Cardiac muscle cell (in vitro differentiated cells and primary cell): ENCODE measurements around the gene MRGPRE. TPM values are rescaled to one million over a fixed set of nuclear protein-coding genes. Genes with fewer than 3 reads are reported as not detected.

Experiments used
- DNase-seq, 2 donors: peaks; one replicate each; pipeline versions ENCODE4 v3.0.0 to v3.0.0-alpha.2; 2010 to 2017; ENCODE audit warnings: low read depth in 1 of 2, low spot score in 1 of 2
- H3K27ac ChIP-seq: fragments of 200-600 bp; sonication (generic); 2 replicates; pipeline ENCODE4 v1.5.1; 2016
- H3K27me3 ChIP-seq: fragments of 200-600 bp; sonication (generic); 2 replicates; pipeline ENCODE4 v1.6.0; 2016; ENCODE audit warnings: control low read depth
- H3K36me3 ChIP-seq: fragments of 200-600 bp; sonication (generic); 2 replicates; pipeline ENCODE4 v1.5.1; 2016; ENCODE audit warnings: control low read depth
- H3K4me1 ChIP-seq: fragments of 200-600 bp; sonication (generic); 2 replicates; pipeline ENCODE4 v1.8.1; 2017; ENCODE audit warnings: low read depth, mild to moderate bottlenecking, mixed run types
- H3K4me3 ChIP-seq: fragments of 200-600 bp; sonication (generic); 2 replicates; pipeline ENCODE4 v1.5.1; 2016; ENCODE audit warnings: mild to moderate bottlenecking
- H3K9me3 ChIP-seq: fragments of 200-600 bp; sonication (generic); 2 replicates; pipeline ENCODE4 v1.5.1; 2017; ENCODE audit warnings: low read depth, mild to moderate bottlenecking, control low read depth
- CTCF ChIP-seq: IDR thresholded peaks from 2 replicates; pipeline ENCODE4 v1.5.1; 2012; ENCODE audit warnings: low read depth, mild to moderate bottlenecking, low read length
- polyA plus RNA-seq: library from polyadenylated mRNA; unstranded; fragments of >200 nt; fragmentation: Nextera tagmentation; extraction: Ambion mirVana; gene quantifications from 2 replicates; pipeline ENCODE4 v1.2.1, GENCODE V29; 2016
- total RNA-seq: library from RNA; depleted of rRNA; stranded (reverse); fragments of >200 nt; gene quantifications from 2 replicates; pipeline ENCODE4 v1.2.3, GENCODE V29; 2016

Gene MRGPRE
- total and polyA plus RNA-seq, 2 experiments from 2014 or later = not detected

- no peak for DNase-seq
- no peaks in the 10 kb centered on the region for H3K4me1 ChIP-seq
- H3K9me3 ChIP-seq = no peaks in the 10 kb centered on the region
- H3K27me3 ChIP-seq = no peaks in the 10 kb centered on the region
- H3K4me3 ChIP-seq = no peak overlapping the region
- H3K27ac ChIP-seq = no peak overlapping the region
- TF ChIP-seq CTCF = no peak
- H3K36me3 ChIP-seq = no peaks in the 10 kb centered on the region
Observed at GRCh38 chr11:3181725-3182461, 50.3 kb downstream of the MRGPRE start.

DNA sequence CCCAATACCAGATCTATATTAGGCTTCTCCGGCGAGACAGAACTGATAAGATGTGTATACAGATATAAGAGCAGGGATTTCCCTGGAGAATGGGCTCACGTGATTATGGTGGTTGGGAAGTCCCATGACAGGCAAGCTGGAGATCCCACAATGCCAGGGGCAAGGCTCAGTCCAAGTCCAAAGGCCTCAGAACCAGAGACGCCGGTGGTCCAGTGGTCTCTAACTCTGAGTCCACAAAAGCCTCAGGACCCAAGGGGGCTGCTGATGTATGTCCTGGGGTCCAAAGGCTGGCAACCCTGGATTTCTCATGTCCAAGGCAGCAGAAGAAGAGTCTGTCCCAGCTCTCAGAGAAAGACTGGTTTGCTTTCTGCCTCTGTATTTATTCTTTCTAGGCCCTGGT, 51.3 kb downstream of the MRGPRE start:
- Histone ChIP-seq H3K27ac (no peak overlapping the region), H3K9me3 (no peaks in the 10 kb centered on the region)

GRCh38 chr11:3178349-3178748, 53.9 kb downstream of the MRGPRE start:
- no peak for TF ChIP-seq CTCF
- DNase-seq = peak in 1 of 2 donors; percentile 70

More for the DNA sequence above, 51.3 kb downstream of the MRGPRE start:
- no peaks in the 10 kb centered on the region for H3K4me1 ChIP-seq
- no peak for DNase-seq
- TF ChIP-seq CTCF = no peak
- no peaks in the 10 kb centered on the region for H3K36me3 ChIP-seq
- H3K27me3 ChIP-seq = no peaks in the 10 kb centered on the region
- H3K4me3 ChIP-seq = no peak overlapping the region

DNA sequence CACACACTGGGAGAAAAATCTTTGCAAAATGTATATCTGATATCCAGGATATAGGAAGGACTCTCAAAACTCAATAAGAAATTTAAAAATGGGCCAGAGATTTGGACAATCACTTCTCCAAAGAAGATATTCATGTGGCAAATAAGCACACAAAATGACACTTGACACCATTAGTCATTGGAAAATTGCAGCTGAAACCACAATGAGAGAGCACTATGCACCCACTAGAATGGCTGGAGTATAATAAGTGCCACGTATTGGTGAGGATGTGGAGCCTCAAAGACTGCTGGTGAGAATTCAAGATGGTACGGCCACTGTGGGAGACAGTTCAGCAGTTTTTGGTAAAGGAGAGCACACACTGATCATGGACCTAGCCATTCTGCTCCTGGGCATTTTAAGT, 54.3 kb downstream of the MRGPRE start:
- no peak for DNase-seq
- H3K27ac ChIP-seq = no peak overlapping the region

More at GRCh38 chr11:3178349-3178748, 53.9 kb downstream of the MRGPRE start:
- Histone ChIP-seq H3K4me3 (no peak overlapping the region), H3K27me3 (no peaks in the 10 kb centered on the region), H3K9me3 (no peaks in the 10 kb centered on the region), H3K27ac (no peak overlapping the region), H3K4me1 (no peaks in the 10 kb centered on the region), H3K36me3 (no peaks in the 10 kb centered on the region)

More for the DNA sequence above, 54.3 kb downstream of the MRGPRE start:
- H3K4me1 ChIP-seq = no peaks in the 10 kb centered on the region
- TF ChIP-seq CTCF = no peak
- no peak overlapping the region for H3K4me3 ChIP-seq
- no peaks in the 10 kb centered on the region for H3K36me3 ChIP-seq
- no peaks in the 10 kb centered on the region for H3K9me3 ChIP-seq
- H3K27me3 ChIP-seq = no peaks in the 10 kb centered on the region

Other genes starting within 250 kb of the MRGPRE start
- gene NAP1L4, start 240.1 kb downstream of the MRGPRE start, total RNA-seq = 132 and 150 TPM in 2 replicates
- 250 and 254 TPM in 2 replicates for gene NAP1L4, start 240.1 kb downstream of the MRGPRE start, polyA plus RNA-seq
- gene CARS1, start 175.0 kb downstream of the MRGPRE start, total RNA-seq = 18.5 and 21.5 TPM in 2 replicates
- gene CARS1, start 175.0 kb downstream of the MRGPRE start, polyA plus RNA-seq = 18.7 and 24.2 TPM in 2 replicates
- 29.4 and 33.9 TPM in 2 replicates for gene OSBPL5, start 67.1 kb downstream of the MRGPRE start, total RNA-seq
- gene OSBPL5, start 67.1 kb downstream of the MRGPRE start, polyA plus RNA-seq = 19.3 and 20.9 TPM in 2 replicates
- gene MRGPRG, start 13.6 kb downstream of the MRGPRE start, total RNA-seq = not detected in 2 replicates
- gene MRGPRG, start 13.6 kb downstream of the MRGPRE start, polyA plus RNA-seq = not detected in 2 replicates
- gene ZNF195, start 146.7 kb upstream of the MRGPRE start, total RNA-seq = 20.2 and 35.5 TPM in 2 replicates
- gene ZNF195, start 146.7 kb upstream of the MRGPRE start, polyA plus RNA-seq = 35.1 TPM in 2 replicates